ENCODE measurements around the gene COL7A1.

The COL7A1 gene

GRCh38 chr3:48621461-48621869, 26.3 kb upstream of the COL7A1 start, which contains the start of gene TMEM89:
Gene TMEM89, minus strand, starts transcription at chr3:48621769. Its CDS starts 13 bp downstream, at chr3:48621756.
- DNase-seq (ENCODE audit: low read depth, low spot score) = no peak
- no peak within 1 kb of the TSS for H3K4me3 ChIP-seq (ENCODE audit: low read depth, low read length)
- in situ Hi-C loops (cut with HindIII; ENCODE audit: low sequenced_read_pairs) = no loop called here
- TF ChIP-seq CTCF (IDR thresholded peaks at IDR 0.05; ENCODE audit: low read depth, low read length) = no peak

GRCh38 chr3:48619541-48620524, 24.7 kb upstream of the COL7A1 start:
- H3K4me3 ChIP-seq (ENCODE audit: low read depth, low read length) = no peak overlapping the region
- TF ChIP-seq CTCF (IDR thresholded peaks at IDR 0.05; ENCODE audit: low read depth, low read length) = no peak
- in situ Hi-C loops (cut with HindIII; ENCODE audit: low sequenced_read_pairs) = no loop called here
- DNase-seq (ENCODE audit: low read depth, low spot score) = no peak

GRCh38 chr3:48617559-48617958, 22.4 kb upstream of the COL7A1 start:
- H3K4me3 ChIP-seq (ENCODE audit: low read depth, low read length) = no peak overlapping the region
- no peak for DNase-seq (ENCODE audit: low read depth, low spot score)
- no peak for TF ChIP-seq CTCF (IDR thresholded peaks at IDR 0.05; ENCODE audit: low read depth, low read length)
- in situ Hi-C loops (cut with HindIII; ENCODE audit: low sequenced_read_pairs) = no loop called here

- in situ Hi-C loops (cut with HindIII; ENCODE audit: low sequenced_read_pairs) = no loop called here
- peak; percentile 39 for DNase-seq (ENCODE audit: low read depth, low spot score)
- H3K4me3 ChIP-seq (ENCODE audit: low read depth, low read length) = no peak overlapping the region
- TF ChIP-seq CTCF (IDR thresholded peaks at IDR 0.05; ENCODE audit: low read depth, low read length) = no peak
Observed at GRCh38 chr3:48614044-48614443, 18.9 kb upstream of the COL7A1 start.

GRCh38 chr3:48612309-48612708, 17.2 kb upstream of the COL7A1 start:
- in situ Hi-C loops (cut with HindIII; ENCODE audit: low sequenced_read_pairs) = no loop called here
- H3K4me3 ChIP-seq (ENCODE audit: low read depth, low read length) = no peak overlapping the region
- TF ChIP-seq CTCF (IDR thresholded peaks at IDR 0.05; ENCODE audit: low read depth, low read length) = no peak
- no peak for DNase-seq (ENCODE audit: low read depth, low spot score)

- H3K4me3 ChIP-seq (ENCODE audit: low read depth, low read length) = peak within 1 kb of the TSS; percentile 96
- TF ChIP-seq CTCF (IDR thresholded peaks at IDR 0.05; ENCODE audit: low read depth, low read length) = peak; percentile 79
- in situ Hi-C loops (cut with HindIII; ENCODE audit: low sequenced_read_pairs) = no loop called here
- DNase-seq (ENCODE audit: low read depth, low spot score) = peak; percentile 92
Observed at GRCh38 chr3:48609088-48610005, 14.2 kb upstream of the COL7A1 start, which contains the start of gene UQCRC1. Gene UQCRC1, minus strand, starts transcription at chr3:48609646. Its CDS starts 26 bp downstream, at chr3:48609620.
